GM23338 (cell line): ENCODE data around the gene TADA2A. TPM values are rescaled to one million over a fixed set of nuclear protein-coding genes. Genes with fewer than 3 reads are reported as not detected.

Experiments used
- ATAC-seq: fragments of 200-7000 bp; cut with Tn5 transposase; 3 replicates; pipeline ENCODE4 v1.9.1; 2020
- DNase-seq: peaks from one replicate; pipeline ENCODE4 v3.0.0-alpha.2; 2015; ENCODE audit warnings: low spot score
- H2AFZ ChIP-seq: fragments of 200-600 bp; sonication (generic); 2 replicates; pipeline ENCODE4 v1.8.0; 2016; ENCODE audit warnings: antibody characterized with exemption, mild to moderate bottlenecking, moderate library complexity
- H3F3A ChIP-seq: fragments of 200-600 bp; sonication (generic); replicated peaks from 2 replicates; pipeline ENCODE4 v1.8.0; 2017; ENCODE audit warnings: antibody characterized with exemption, mixed run types, low read depth
- H3K27ac ChIP-seq: fragments of 200-600 bp; sonication (generic); 2 replicates; pipeline ENCODE4 v1.6.1; 2016; ENCODE audit warnings: low read depth
- H3K27me3 ChIP-seq: fragments of 200-600 bp; sonication (generic); 2 replicates; pipeline ENCODE4 v1.8.0; 2016; ENCODE audit warnings: mild to moderate bottlenecking, mixed run types, moderate library complexity; ENCODE audit not compliant: insufficient read depth
- H3K36me3 ChIP-seq: fragments of 200-600 bp; sonication (generic); 2 replicates; pipeline ENCODE4 v1.8.0; 2016; ENCODE audit warnings: mild to moderate bottlenecking; ENCODE audit not compliant: insufficient read depth
- H3K4me1 ChIP-seq: fragments of 200-600 bp; sonication (generic); 2 replicates; pipeline ENCODE4 v1.8.0; 2016; ENCODE audit warnings: mild to moderate bottlenecking, moderate library complexity; ENCODE audit not compliant: insufficient read depth
- H3K4me2 ChIP-seq: fragments of 200-600 bp; sonication (generic); 2 replicates; pipeline ENCODE4 v1.7.1; 2017; ENCODE audit warnings: mixed run types
- H3K4me3 ChIP-seq: fragments of 200-600 bp; sonication (generic); 2 replicates; pipeline ENCODE4 v1.6.1; 2016; ENCODE audit warnings: mixed run types
- H3K79me2 ChIP-seq: fragments of 200-600 bp; sonication (generic); replicated peaks from 2 replicates; pipeline ENCODE4 v1.8.0; 2017; ENCODE audit warnings: mild to moderate bottlenecking; ENCODE audit not compliant: insufficient read depth
- H3K9me2 ChIP-seq: fragments of 200-600 bp; sonication (generic); 2 replicates; pipeline ENCODE4 v1.8.0; 2017; ENCODE audit not compliant: insufficient read depth
- H4K20me1 ChIP-seq: fragments of 200-600 bp; sonication (generic); replicated peaks from 2 replicates; pipeline ENCODE4 v1.8.0; 2017; ENCODE audit warnings: mild to moderate bottlenecking; ENCODE audit not compliant: insufficient read depth
- H3K27ac Mint-ChIP-seq: 2 replicates; pipeline ENCODE4 v1.8.0; 2020; ENCODE audit warnings: inconsistent platforms, mild to moderate bottlenecking, moderate library complexity, mixed read lengths
- H3K27me3 Mint-ChIP-seq: 3 replicates; pipeline ENCODE4 v1.8.0; 2022; ENCODE audit warnings: low read depth, mild to moderate bottlenecking, moderate library complexity, mixed read lengths, inconsistent platforms; ENCODE audit not compliant: insufficient read depth, poor library complexity
- H3K36me3 Mint-ChIP-seq: 3 replicates; pipeline ENCODE4 v1.8.0; 2021; ENCODE audit warnings: low read depth, mild to moderate bottlenecking, inconsistent platforms, moderate library complexity, mixed read lengths
- H3K4me1 Mint-ChIP-seq: 3 replicates; pipeline ENCODE4 v1.8.0; 2020; ENCODE audit warnings: mild to moderate bottlenecking, inconsistent platforms, mixed read lengths
- H3K4me3 Mint-ChIP-seq: 3 replicates; pipeline ENCODE4 v1.8.0; 2021; ENCODE audit warnings: moderate library complexity, mild to moderate bottlenecking, inconsistent platforms, mixed read lengths
- H3K9me3 Mint-ChIP-seq: 3 replicates; pipeline ENCODE4 v1.8.0; 2020; ENCODE audit warnings: moderate library complexity, mild to moderate bottlenecking, inconsistent platforms, mixed read lengths
- CREB1 ChIP-seq: fragments of 250-450 bp; sonication (Bioruptor Pico); IDR thresholded peaks from 2 replicates; pipeline ENCODE4 v1.5.0; 2020; ENCODE audit warnings: low read depth, mild to moderate bottlenecking, moderate library complexity
- EZH2phosphoT487 ChIP-seq: fragments of 200-600 bp; sonication (generic); IDR thresholded peaks from one replicate; pipeline ENCODE4 v1.8.1; 2018; ENCODE audit warnings: antibody characterized with exemption; ENCODE audit not compliant: unreplicated experiment
- POLR2AphosphoS5 ChIP-seq: IDR thresholded peaks from 2 replicates; pipeline ENCODE4 v1.6.1; 2016; ENCODE audit warnings: antibody characterized with exemption, low read depth
- STAT1 ChIP-seq: IDR thresholded peaks from one replicate; pipeline ENCODE4 v1.6.1; 2016; ENCODE audit warnings: antibody characterized with exemption; ENCODE audit not compliant: unreplicated experiment
- ZNF331 ChIP-seq: fragments of 250-450 bp; sonication (Bioruptor Pico); IDR thresholded peaks from 2 replicates; pipeline ENCODE4 v1.5.0; 2020; ENCODE audit warnings: low read depth, mild to moderate bottlenecking, moderate library complexity
- ZNF462 ChIP-seq: fragments of 250-450 bp; sonication (Bioruptor Pico); IDR thresholded peaks from 2 replicates; pipeline ENCODE4 v1.5.0; 2020; ENCODE audit warnings: mild to moderate bottlenecking, moderate library complexity
- polyA plus RNA-seq: library from polyadenylated mRNA; unstranded; fragments of >200 nt; fragmentation: Nextera tagmentation; extraction: Ambion mirVana; gene quantifications from 2 replicates; pipeline ENCODE4 v1.2.1, GENCODE V29; 2016
- total RNA-seq: library from RNA; depleted of rRNA; stranded (reverse); fragments of >200 nt; shearing (Covaris generic); gene quantifications from 2 replicates; pipeline ENCODE4 v1.2.3, GENCODE V29; 2014
- TF ChIP-seq, protein P1 (sequence below): IDR thresholded peaks from 2 replicates; pipeline ENCODE4 v1.6.1; 2016; ENCODE audit warnings: antibody characterized with exemption
- TF ChIP-seq, protein P2 (sequence below): IDR thresholded peaks from one replicate; pipeline ENCODE4 v1.6.1; 2018; ENCODE audit warnings: antibody characterized with exemption; ENCODE audit not compliant: unreplicated experiment

TADA2A gene
- total and polyA plus RNA-seq, 2 experiments from 2014 or later, result 14.5 to 17.1 TPM

DNA sequence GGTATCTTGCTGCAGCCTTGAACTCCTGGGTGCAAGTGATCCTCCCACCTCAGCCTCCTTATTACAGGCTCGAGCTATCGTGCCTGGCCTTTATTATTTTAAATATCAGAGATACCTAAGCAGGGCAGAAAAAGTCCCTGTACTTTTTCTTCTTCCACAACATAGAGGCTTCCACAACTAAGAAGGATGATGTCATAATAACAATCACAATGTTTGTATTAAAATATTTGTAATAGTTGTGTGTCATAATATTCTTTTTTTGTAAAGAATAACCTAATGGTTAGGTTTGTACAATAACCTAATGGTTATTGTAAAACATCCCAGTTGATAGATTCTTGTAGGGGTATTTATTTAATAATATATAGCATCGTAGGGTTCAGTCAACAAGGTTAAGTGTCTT, 56.4 kb downstream of the TADA2A start:
- H3K27ac Mint-ChIP-seq, result no peak overlapping the region
- no peaks in the 10 kb centered on the region for H3K27me3 Mint-ChIP-seq
- no peaks in the 10 kb centered on the region for H3K27me3 ChIP-seq
- H3K36me3 Mint-ChIP-seq, result peaks cover 31% of the 10 kb centered on the region; the same call in 2 of the 3 replicates
- no peaks in the 10 kb centered on the region for H3K9me2 ChIP-seq
- H3K4me1 Mint-ChIP-seq, result no peaks in the 10 kb centered on the region
- H3K4me3 Mint-ChIP-seq, result no peak overlapping the region
- no peaks in the 10 kb centered on the region; the same call in 1 of the 2 replicates for H3K36me3 ChIP-seq
- H4K20me1 ChIP-seq, result no peaks in the 10 kb centered on the region
- H3K79me2 ChIP-seq, result no peaks in the 10 kb centered on the region
- ATAC-seq (no peak), DNase-seq (no peak)
- no peak for TF ChIP-seq ZNF331 (CRISPR knock-in tag)
- TF ChIP-seq, protein P1, sequence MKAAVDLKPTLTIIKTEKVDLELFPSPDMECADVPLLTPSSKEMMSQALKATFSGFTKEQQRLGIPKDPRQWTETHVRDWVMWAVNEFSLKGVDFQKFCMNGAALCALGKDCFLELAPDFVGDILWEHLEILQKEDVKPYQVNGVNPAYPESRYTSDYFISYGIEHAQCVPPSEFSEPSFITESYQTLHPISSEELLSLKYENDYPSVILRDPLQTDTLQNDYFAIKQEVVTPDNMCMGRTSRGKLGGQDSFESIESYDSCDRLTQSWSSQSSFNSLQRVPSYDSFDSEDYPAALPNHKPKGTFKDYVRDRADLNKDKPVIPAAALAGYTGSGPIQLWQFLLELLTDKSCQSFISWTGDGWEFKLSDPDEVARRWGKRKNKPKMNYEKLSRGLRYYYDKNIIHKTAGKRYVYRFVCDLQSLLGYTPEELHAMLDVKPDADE, result no peak
- TF ChIP-seq, protein P2, sequence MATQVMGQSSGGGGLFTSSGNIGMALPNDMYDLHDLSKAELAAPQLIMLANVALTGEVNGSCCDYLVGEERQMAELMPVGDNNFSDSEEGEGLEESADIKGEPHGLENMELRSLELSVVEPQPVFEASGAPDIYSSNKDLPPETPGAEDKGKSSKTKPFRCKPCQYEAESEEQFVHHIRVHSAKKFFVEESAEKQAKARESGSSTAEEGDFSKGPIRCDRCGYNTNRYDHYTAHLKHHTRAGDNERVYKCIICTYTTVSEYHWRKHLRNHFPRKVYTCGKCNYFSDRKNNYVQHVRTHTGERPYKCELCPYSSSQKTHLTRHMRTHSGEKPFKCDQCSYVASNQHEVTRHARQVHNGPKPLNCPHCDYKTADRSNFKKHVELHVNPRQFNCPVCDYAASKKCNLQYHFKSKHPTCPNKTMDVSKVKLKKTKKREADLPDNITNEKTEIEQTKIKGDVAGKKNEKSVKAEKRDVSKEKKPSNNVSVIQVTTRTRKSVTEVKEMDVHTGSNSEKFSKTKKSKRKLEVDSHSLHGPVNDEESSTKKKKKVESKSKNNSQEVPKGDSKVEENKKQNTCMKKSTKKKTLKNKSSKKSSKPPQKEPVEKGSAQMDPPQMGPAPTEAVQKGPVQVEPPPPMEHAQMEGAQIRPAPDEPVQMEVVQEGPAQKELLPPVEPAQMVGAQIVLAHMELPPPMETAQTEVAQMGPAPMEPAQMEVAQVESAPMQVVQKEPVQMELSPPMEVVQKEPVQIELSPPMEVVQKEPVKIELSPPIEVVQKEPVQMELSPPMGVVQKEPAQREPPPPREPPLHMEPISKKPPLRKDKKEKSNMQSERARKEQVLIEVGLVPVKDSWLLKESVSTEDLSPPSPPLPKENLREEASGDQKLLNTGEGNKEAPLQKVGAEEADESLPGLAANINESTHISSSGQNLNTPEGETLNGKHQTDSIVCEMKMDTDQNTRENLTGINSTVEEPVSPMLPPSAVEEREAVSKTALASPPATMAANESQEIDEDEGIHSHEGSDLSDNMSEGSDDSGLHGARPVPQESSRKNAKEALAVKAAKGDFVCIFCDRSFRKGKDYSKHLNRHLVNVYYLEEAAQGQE, result no peak
- TF ChIP-seq EZH2phosphoT487, result no peak
- TF ChIP-seq CREB1 (CRISPR knock-in tag), result no peak
- no peak for TF ChIP-seq STAT1
- TF ChIP-seq ZNF462 (CRISPR knock-in tag), result no peak
- TF ChIP-seq POLR2AphosphoS5, result no peak
- H2AFZ ChIP-seq, result no peak overlapping the region
- H3F3A ChIP-seq, result 0 out of 2 replicates have a peak, but pooled peaks cover 3% of the 10 kb centered on the region
- no peak overlapping the region for H3K4me3 ChIP-seq
- H3K4me1 ChIP-seq, result no peaks in the 10 kb centered on the region
- H3K4me2 ChIP-seq, result no peak overlapping the region
- H3K27ac ChIP-seq, result no peak overlapping the region
- H3K9me3 Mint-ChIP-seq, result no peaks in the 10 kb centered on the region
